Measurements from ENCODE around the gene TTLL12. TPM values are rescaled to one million over a fixed set of nuclear protein-coding genes. Genes with fewer than 3 reads are reported as not detected.

The TTLL12 gene
- polyA plus RNA-seq, 2 of the 4 experiments (the other 2 are of a cell fraction) = 8.6 to 18.7 TPM

GRCh38 chr22:43228330-43228729 is 41.4 kb upstream of the TTLL12 start:
- peak in 1 of 2 experiments; percentile 56; a peak in 2 of 5 replicates for TF ChIP-seq RAD21 (conservative IDR thresholded peaks at IDR 0.05 in 1 of 2, IDR thresholded peaks at IDR 0.05 in 1 of 2)
- no peak for TF ChIP-seq TP53 (CRISPR knock-in tag; IDR thresholded peaks at IDR 0.05)
- TF ChIP-seq CTCF (IDR thresholded peaks at IDR 0.05) = peak; percentile 23; the same call in 1 of the 3 replicates
- CTCF ChIA-PET = interaction anchor here (1.2 to 1.5 kb wide), 4 partner anchors 9 to 41 kb away, joined by 3 to 5 read pairs (median 4); partner anchors contain the start of gene TTLL12
- no peak overlapping the region for H3K4me2 ChIP-seq
- POLR2A ChIA-PET = no interaction called here
- no peak overlapping the region for H3K4me3 ChIP-seq
- DNase-seq (ENCODE audit: low read depth in 1 of 2, low spot score in 1 of 2) = peak; percentile 35 to 53
- H3K4me1 ChIP-seq = no peaks in the 10 kb centered on the region
- no peak overlapping the region for H3K27ac ChIP-seq
- FAIRE-seq = no peak
- 28% methylated on average over 8 of the region's 8 CpGs for WGBS (ENCODE audit: missing lambda C conversion rate)
- H3K9me3 ChIP-seq = no peaks in the 10 kb centered on the region
- peak in 1 of 2 experiments; percentile 77; a peak in 3 of 6 replicates for ATAC-seq

GRCh38 chr22:43227239-43227630 is 40.3 kb upstream of the TTLL12 start:
- H3K4me1 ChIP-seq = no peaks in the 10 kb centered on the region
- ChIA-PET POLR2A (no interaction called here), CTCF (interaction anchor here (0.6 to 1.2 kb wide), 2 partner anchors 40 to 165 kb away, joined by 3 to 4 read pairs; partner anchors contain the start of gene TTLL12)
- TF ChIP-seq SREBF2 (IDR thresholded peaks at IDR 0.05) (no peak), TP53 (CRISPR knock-in tag; IDR thresholded peaks at IDR 0.05) (no peak), RAD21 (conservative IDR thresholded peaks at IDR 0.05 in 1 of 2, IDR thresholded peaks at IDR 0.05 in 1 of 2) (no peak), EHF (CRISPR knock-in tag; IDR thresholded peaks at IDR 0.05) (no peak), HEYL (CRISPR knock-in tag; IDR thresholded peaks at IDR 0.05) (no peak), EP300 (IDR thresholded peaks at IDR 0.05) (no peak), CHD4 (IDR thresholded peaks at IDR 0.05; ENCODE audit: borderline replicate concordance) (no peak), ATOH8 (CRISPR knock-in tag; IDR thresholded peaks at IDR 0.05; ENCODE audit: low read depth) (no peak), HES2 (IDR thresholded peaks at IDR 0.05) (no peak), FOSB (CRISPR knock-in tag; IDR thresholded peaks at IDR 0.05) (no peak), NPAS2 (CRISPR knock-in tag; IDR thresholded peaks at IDR 0.05; ENCODE audit: borderline replicate concordance) (no peak), MAX (IDR thresholded peaks at IDR 0.05) (no peak)
- TF ChIP-seq, protein P1, sequence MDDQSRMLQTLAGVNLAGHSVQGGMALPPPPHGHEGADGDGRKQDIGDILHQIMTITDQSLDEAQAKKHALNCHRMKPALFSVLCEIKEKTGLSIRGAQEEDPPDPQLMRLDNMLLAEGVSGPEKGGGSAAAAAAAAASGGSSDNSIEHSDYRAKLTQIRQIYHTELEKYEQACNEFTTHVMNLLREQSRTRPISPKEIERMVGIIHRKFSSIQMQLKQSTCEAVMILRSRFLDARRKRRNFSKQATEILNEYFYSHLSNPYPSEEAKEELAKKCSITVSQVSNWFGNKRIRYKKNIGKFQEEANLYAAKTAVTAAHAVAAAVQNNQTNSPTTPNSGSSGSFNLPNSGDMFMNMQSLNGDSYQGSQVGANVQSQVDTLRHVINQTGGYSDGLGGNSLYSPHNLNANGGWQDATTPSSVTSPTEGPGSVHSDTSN (IDR thresholded peaks at IDR 0.05) = no peak
- H3K4me3 ChIP-seq = no peak overlapping the region
- FAIRE-seq = no peak
- WGBS (ENCODE audit: missing lambda C conversion rate) = 65% methylated on average over 4 of the region's 17 CpGs
- H3K9me3 ChIP-seq = no peaks in the 10 kb centered on the region
- no peak overlapping the region for H3K4me2 ChIP-seq
- no peak for DNase-seq (ENCODE audit: low read depth in 1 of 2, low spot score in 1 of 2)
- no peak overlapping the region for H3K27ac ChIP-seq
- no peak for ATAC-seq

DNA sequence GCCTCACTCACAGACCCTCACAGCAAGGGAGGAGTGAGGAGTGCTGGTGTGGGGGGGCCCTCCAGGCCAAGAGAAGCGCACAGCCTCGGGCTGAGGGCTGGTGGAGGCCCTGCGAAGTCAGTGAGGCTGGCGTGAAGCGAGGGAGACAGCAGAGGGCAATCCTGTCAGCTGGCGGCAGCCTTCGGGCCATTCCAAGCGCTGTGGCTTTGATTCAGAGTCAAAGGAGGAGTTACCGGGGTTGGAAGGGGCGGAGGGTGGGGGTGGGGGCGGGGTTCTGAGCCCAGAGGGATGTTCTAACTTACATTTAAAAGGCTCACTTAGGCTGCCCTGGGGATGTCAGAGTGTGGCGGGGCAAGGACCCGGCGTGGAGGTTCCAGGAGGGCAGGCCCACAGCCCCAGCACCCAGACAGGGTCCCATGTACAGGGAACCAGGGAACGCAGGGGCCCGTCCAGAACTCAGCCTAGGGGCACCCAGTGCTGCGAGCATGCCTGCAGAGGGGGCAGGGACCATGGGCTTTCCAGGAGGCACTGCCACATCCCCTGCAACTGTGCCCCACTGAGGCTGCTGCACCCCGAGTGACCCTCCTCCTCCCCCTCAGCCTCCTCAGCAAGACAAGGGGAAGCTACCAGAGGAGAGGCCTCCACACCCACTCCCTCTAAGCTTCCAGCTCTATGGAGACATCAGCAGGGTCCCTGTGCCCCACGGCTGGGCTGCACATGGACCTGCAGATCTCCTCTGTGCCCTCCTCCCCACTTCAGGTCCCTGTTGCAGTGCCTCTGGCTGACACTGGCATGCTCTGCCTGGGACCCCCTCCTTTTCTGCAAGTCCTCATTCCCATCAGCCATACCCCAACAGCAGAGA is 39.7 kb upstream of the TTLL12 start:
- Histone ChIP-seq H3K4me2 (no peak overlapping the region), H3K9me3 (no peaks in the 10 kb centered on the region), H3K4me1 (no peaks in the 10 kb centered on the region), H3K27ac (no peak overlapping the region), H3K4me3 (no peak overlapping the region)
- TF ChIP-seq MYC (IDR thresholded peaks at IDR 0.05; ENCODE audit: borderline replicate concordance, low read length) = no peak
- TF ChIP-seq, protein P2, sequence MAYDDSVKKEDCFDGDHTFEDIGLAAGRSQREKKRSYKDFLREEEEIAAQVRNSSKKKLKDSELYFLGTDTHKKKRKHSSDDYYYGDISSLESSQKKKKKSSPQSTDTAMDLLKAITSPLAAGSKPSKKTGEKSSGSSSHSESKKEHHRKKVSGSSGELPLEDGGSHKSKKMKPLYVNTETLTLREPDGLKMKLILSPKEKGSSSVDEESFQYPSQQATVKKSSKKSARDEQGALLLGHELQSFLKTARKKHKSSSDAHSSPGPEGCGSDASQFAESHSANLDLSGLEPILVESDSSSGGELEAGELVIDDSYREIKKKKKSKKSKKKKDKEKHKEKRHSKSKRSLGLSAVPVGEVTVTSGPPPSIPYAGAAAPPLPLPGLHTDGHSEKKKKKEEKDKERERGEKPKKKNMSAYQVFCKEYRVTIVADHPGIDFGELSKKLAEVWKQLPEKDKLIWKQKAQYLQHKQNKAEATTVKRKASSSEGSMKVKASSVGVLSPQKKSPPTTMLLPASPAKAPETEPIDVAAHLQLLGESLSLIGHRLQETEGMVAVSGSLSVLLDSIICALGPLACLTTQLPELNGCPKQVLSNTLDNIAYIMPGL (CRISPR knock-in tag; IDR thresholded peaks at IDR 0.05; ENCODE audit: borderline replicate concordance) = no peak
- TF ChIP-seq EHMT2 (IDR thresholded peaks at IDR 0.05; ENCODE audit: low read depth) = no peak
- TF ChIP-seq, protein P3, sequence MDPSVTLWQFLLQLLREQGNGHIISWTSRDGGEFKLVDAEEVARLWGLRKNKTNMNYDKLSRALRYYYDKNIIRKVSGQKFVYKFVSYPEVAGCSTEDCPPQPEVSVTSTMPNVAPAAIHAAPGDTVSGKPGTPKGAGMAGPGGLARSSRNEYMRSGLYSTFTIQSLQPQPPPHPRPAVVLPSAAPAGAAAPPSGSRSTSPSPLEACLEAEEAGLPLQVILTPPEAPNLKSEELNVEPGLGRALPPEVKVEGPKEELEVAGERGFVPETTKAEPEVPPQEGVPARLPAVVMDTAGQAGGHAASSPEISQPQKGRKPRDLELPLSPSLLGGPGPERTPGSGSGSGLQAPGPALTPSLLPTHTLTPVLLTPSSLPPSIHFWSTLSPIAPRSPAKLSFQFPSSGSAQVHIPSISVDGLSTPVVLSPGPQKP (IDR thresholded peaks at IDR 0.05; ENCODE audit: low read depth, low read length) = no peak
- no peak for TF ChIP-seq NPAS2 (CRISPR knock-in tag; IDR thresholded peaks at IDR 0.05; ENCODE audit: borderline replicate concordance)
- ATAC-seq = no peak
- CTCF ChIA-PET = interaction anchor here (0.6 to 1.2 kb wide), 3 partner anchors 40 to 600 kb away, joined by 3 to 4 read pairs (median 3); partner anchors contain the start of gene TTLL12
- FAIRE-seq = no peak
- no peak for DNase-seq (ENCODE audit: low read depth in 1 of 2, low spot score in 1 of 2)
- 89% methylated on average over 9 of the region's 19 CpGs for WGBS (ENCODE audit: missing lambda C conversion rate)
- POLR2A ChIA-PET = no interaction called here
